Measurements from ENCODE around the gene ZBTB17. TPM values are rescaled to one million over a fixed set of nuclear protein-coding genes. Genes with fewer than 3 reads are reported as not detected.

The ZBTB17 gene
- total RNA-seq, 1 experiment from 2014 or later = 32.0 TPM

- POLR2A ChIA-PET = no interaction called here
- Mint-ChIP-seq H3K27me3 (ENCODE audit: low read depth) (peaks cover under 1% of the 10 kb centered on the region), H3K4me1 (peaks cover 65% of the 10 kb centered on the region), H3K9me3 (no peaks in the 10 kb centered on the region), H3K27ac (no peak overlapping the region; the same call in 1 of the 2 replicates), H3K4me3 (peak overlapping the region; percentile 25; the same call in 1 of the 2 replicates), H3K36me3 (no peaks in the 10 kb centered on the region)
- no peak for DNase-seq (ENCODE audit: low spot score)
- TF ChIP-seq NR1H2 (CRISPR knock-in tag; IDR thresholded peaks at IDR 0.05) = no peak
- TF ChIP-seq E2F4 (CRISPR knock-in tag; IDR thresholded peaks at IDR 0.05; ENCODE audit: borderline replicate concordance, low read depth) = no peak
- TF ChIP-seq ELF4 (CRISPR knock-in tag; IDR thresholded peaks at IDR 0.05; ENCODE audit: low read depth) = no peak
- no peak for TF ChIP-seq CBFB (CRISPR knock-in tag; IDR thresholded peaks at IDR 0.05; ENCODE audit: low read depth)
- no peak for TF ChIP-seq SMAD3 (CRISPR knock-in tag; IDR thresholded peaks at IDR 0.05; ENCODE audit: borderline replicate concordance)
- ATAC-seq = no peak
- CTCF ChIA-PET = interaction anchor here (0.6 to 4.1 kb wide), 5 partner anchors 10 to 59 kb away, joined by 3 to 18 read pairs (median 4); partner anchors contain the start of gene FAM131C
Observed at GRCh38 chr1:16014509-16015482, 38.9 kb upstream of the ZBTB17 start.

GRCh38 chr1:16013908-16014258 is 38.0 kb upstream of the ZBTB17 start:
- Mint-ChIP-seq H3K9me3 (no peaks in the 10 kb centered on the region), H3K4me1 (peaks cover 59% of the 10 kb centered on the region), H3K4me3 (peak overlapping the region; percentile 66), H3K27ac (no peak overlapping the region), H3K27me3 (ENCODE audit: low read depth) (no peaks in the 10 kb centered on the region), H3K36me3 (no peaks in the 10 kb centered on the region)
- TF ChIP-seq MLX (CRISPR knock-in tag; IDR thresholded peaks at IDR 0.05) (no peak), ATF2 (CRISPR knock-in tag; IDR thresholded peaks at IDR 0.05; ENCODE audit: borderline replicate concordance, low read depth) (no peak), PRDM15 (CRISPR knock-in tag; IDR thresholded peaks at IDR 0.05) (no peak), ZNF425 (CRISPR knock-in tag; conservative IDR thresholded peaks at IDR 0.05) (no peak), NFE2L1 (CRISPR knock-in tag; IDR thresholded peaks at IDR 0.05) (no peak), KAT7 (CRISPR knock-in tag; IDR thresholded peaks at IDR 0.05; ENCODE audit: borderline replicate concordance) (no peak), TP53 (CRISPR knock-in tag; IDR thresholded peaks at IDR 0.05) (no peak), ZNF121 (CRISPR knock-in tag; IDR thresholded peaks at IDR 0.05) (no peak), TCF7 (CRISPR knock-in tag; IDR thresholded peaks at IDR 0.05; ENCODE audit: low read depth) (no peak), JAZF1 (CRISPR knock-in tag; IDR thresholded peaks at IDR 0.05) (no peak), TEAD1 (CRISPR knock-in tag; IDR thresholded peaks at IDR 0.05) (no peak), ZNF232 (CRISPR knock-in tag; IDR thresholded peaks at IDR 0.05) (no peak), HMGA2 (CRISPR knock-in tag; IDR thresholded peaks at IDR 0.05) (no peak), GTF2I (CRISPR knock-in tag; conservative IDR thresholded peaks at IDR 0.05) (no peak), USF2 (CRISPR knock-in tag; IDR thresholded peaks at IDR 0.05) (no peak), ZNF138 (CRISPR knock-in tag; conservative IDR thresholded peaks at IDR 0.05) (no peak)
- ChIA-PET POLR2A (interaction anchor here (0.7 to 1.3 kb wide), 2 partner anchors 13 to 15 kb away, joined by 3 to 4 read pairs; no protein-coding TSS in a partner anchor), CTCF (interaction anchor here (0.6 to 4.1 kb wide), 3 partner anchors 12 to 64 kb away, joined by 3 to 20 read pairs (median 18); no protein-coding TSS in a partner anchor)
- no peak for DNase-seq (ENCODE audit: low spot score)
- no peak for ATAC-seq

Measured in WTC11 (cell line).